Erythroblast (primary cell): ENCODE data around the gene PGLYRP2.

Source experiments
- GATA1 ChIP-seq: IDR thresholded peaks from 2 replicates; pipeline ENCODE4 v1.6.1; 2011; ENCODE audit warnings: low read depth, mild to moderate bottlenecking, control low read depth, low read length, moderate library complexity
- POLR2A ChIP-seq: IDR thresholded peaks from 2 replicates; pipeline ENCODE4 v1.6.1; 2011; ENCODE audit warnings: mild to moderate bottlenecking, low read length

DNA sequence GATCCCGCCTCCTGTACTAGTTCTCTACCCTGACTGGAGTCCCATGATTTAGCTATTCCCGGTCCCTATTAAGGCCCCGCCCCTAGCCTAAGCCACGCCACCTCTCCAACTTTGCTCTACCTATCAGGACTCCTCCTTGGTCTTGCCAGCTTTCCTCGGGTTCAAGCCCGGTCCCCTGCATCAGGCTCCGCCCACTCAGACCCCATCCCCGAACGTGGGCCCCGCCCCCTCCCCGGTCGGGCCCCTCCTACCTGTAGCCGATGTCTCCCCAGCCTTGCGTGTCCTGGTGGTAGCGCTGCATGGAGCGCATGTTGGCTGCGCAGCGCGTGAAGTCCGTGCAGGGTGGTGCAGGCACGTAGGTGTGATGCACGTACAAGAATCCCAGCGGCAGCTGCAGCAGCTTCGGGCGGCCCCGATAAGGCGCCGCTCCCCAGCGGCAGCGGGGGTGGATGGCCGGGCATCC lies 7.6 kb downstream of the PGLYRP2 start:
- no peak for TF ChIP-seq POLR2A
- no peak for TF ChIP-seq GATA1
